ENCODE data around the gene KDM5C. TPM values are rescaled to one million over a fixed set of nuclear protein-coding genes. Genes with fewer than 3 reads are reported as not detected.

KDM5C gene
- total RNA-seq, 1 donor from 2014 or later, result 123 TPM

DNA sequence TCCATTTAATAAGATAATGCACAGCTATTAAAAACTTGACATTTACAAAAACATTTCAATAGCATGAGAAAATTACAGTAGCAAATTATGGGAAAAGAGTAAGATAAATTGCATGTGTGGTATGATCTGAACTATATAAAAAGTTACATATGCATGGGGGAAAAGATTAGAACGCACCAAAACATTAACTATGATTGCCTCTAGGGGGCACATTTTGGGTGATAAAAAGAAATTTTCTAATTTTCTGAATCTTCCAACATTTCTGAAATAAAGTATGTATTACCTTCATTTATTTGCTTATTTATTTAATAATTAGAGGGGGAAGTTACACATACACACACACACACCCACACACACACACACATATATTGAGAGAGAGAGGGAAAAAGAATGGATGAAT, 19.6 kb upstream of the KDM5C start:
- Histone ChIP-seq H3K36me3 (peaks cover 0 to 9% of the 10 kb centered on the region in 2 donors), H3K4me3 (no peak overlapping the region), H3K4me1 (no peaks in the 10 kb centered on the region), H3K9me3 (no peaks in the 10 kb centered on the region), H3K27ac (no peak overlapping the region), H3K27me3 (no peaks in the 10 kb centered on the region)
- no peak for DNase-seq (ENCODE audit: extremely low spot score in 2 of 2)
- intact Hi-C loops (cut with DNase I), result no loop called here
- no peak for TF ChIP-seq POLR2A (IDR thresholded peaks at IDR 0.05)
- TF ChIP-seq POLR2AphosphoS5 (IDR thresholded peaks at IDR 0.05; ENCODE audit: insufficient read depth in 1 of 2, low read depth in 1 of 2), result no peak
- TF ChIP-seq CTCF (IDR thresholded peaks at IDR 0.05), result no peak

GRCh38 chrX:53242310-53242709, 17.3 kb upstream of the KDM5C start:
- Histone ChIP-seq H3K9me3 (no peaks in the 10 kb centered on the region), H3K4me1 (no peaks in the 10 kb centered on the region), H3K4me3 (no peak overlapping the region), H3K36me3 (peaks cover 0 to 4% of the 10 kb centered on the region in 2 donors), H3K27ac (no peak overlapping the region), H3K27me3 (no peaks in the 10 kb centered on the region)
- DNase-seq (ENCODE audit: extremely low spot score in 2 of 2), result no peak
- intact Hi-C loops (cut with DNase I), result no loop called here
- TF ChIP-seq CTCF (IDR thresholded peaks at IDR 0.05), result no peak
- TF ChIP-seq POLR2A (IDR thresholded peaks at IDR 0.05), result no peak
- no peak for TF ChIP-seq POLR2AphosphoS5 (IDR thresholded peaks at IDR 0.05; ENCODE audit: insufficient read depth in 1 of 2, low read depth in 1 of 2)

DNA sequence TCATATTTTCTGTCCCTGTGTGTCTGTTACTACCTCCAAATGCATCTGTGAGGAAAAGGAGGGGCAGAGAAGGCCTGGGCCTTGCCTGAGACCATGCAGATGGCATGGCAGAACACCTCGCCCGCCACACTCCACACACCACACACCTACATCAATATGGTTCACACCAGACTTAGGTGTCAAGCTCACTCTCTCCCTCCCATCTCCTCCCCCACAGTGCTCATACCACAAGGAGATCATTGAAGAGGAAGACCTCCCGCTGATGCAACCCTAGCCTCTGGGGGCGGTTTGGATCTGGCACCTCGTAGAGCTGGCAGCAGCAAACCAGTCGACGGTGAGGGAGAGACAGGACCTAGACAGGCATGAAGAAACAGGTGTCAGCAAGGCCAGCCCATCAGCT, 16.6 kb upstream of the KDM5C start:
- Histone ChIP-seq H3K27me3 (no peaks in the 10 kb centered on the region), H3K4me1 (no peaks in the 10 kb centered on the region), H3K4me3 (no peak overlapping the region), H3K27ac (no peak overlapping the region), H3K36me3 (no peaks in the 10 kb centered on the region), H3K9me3 (no peaks in the 10 kb centered on the region)
- no peak for DNase-seq (ENCODE audit: extremely low spot score in 2 of 2)
- TF ChIP-seq POLR2AphosphoS5 (IDR thresholded peaks at IDR 0.05; ENCODE audit: insufficient read depth in 1 of 2, low read depth in 1 of 2) (no peak), POLR2A (IDR thresholded peaks at IDR 0.05) (no peak), CTCF (IDR thresholded peaks at IDR 0.05) (no peak)
- intact Hi-C loops (cut with DNase I), result no loop called here

DNA sequence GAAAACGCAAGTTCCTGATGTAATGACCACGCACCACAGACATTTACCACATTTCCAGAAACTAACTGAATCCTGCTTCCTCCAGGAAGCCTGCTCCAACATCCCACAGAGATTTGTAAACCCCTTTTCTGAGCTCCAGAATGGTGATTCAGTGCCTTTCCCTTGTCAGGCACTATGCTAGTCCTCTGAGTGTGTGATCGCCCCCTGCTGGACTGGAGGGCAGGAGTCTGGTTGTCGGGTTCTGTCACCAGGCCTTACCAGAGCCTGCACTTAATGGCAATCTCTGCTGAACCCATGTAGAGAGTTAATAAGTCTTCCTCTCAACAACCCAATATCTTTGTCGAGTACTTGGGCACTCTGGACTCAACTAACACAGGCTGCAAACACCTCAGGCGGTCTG, 14.5 kb upstream of the KDM5C start:
- intact Hi-C loops (cut with DNase I), result no loop called here
- Histone ChIP-seq H3K4me3 (no peak overlapping the region), H3K9me3 (no peaks in the 10 kb centered on the region), H3K27me3 (no peaks in the 10 kb centered on the region), H3K27ac (no peak overlapping the region), H3K4me1 (no peaks in the 10 kb centered on the region), H3K36me3 (no peaks in the 10 kb centered on the region)
- no peak for DNase-seq (ENCODE audit: extremely low spot score in 2 of 2)
- no peak for TF ChIP-seq POLR2AphosphoS5 (IDR thresholded peaks at IDR 0.05; ENCODE audit: insufficient read depth in 1 of 2, low read depth in 1 of 2)
- TF ChIP-seq POLR2A (IDR thresholded peaks at IDR 0.05), result no peak
- no peak for TF ChIP-seq CTCF (IDR thresholded peaks at IDR 0.05)

- no peak for TF ChIP-seq POLR2AphosphoS5 (IDR thresholded peaks at IDR 0.05; ENCODE audit: insufficient read depth in 1 of 2, low read depth in 1 of 2)
- no peak for TF ChIP-seq CTCF (IDR thresholded peaks at IDR 0.05)
- no peak for TF ChIP-seq POLR2A (IDR thresholded peaks at IDR 0.05)
- Histone ChIP-seq H3K27me3 (no peaks in the 10 kb centered on the region), H3K4me1 (no peaks in the 10 kb centered on the region), H3K36me3 (no peaks in the 10 kb centered on the region), H3K9me3 (no peaks in the 10 kb centered on the region), H3K4me3 (no peak overlapping the region), H3K27ac (no peak overlapping the region)
- no peak for DNase-seq (ENCODE audit: extremely low spot score in 2 of 2)
- intact Hi-C loops (cut with DNase I), result no loop called here
Observed at GRCh38 chrX:53237056-53237455, 12.0 kb upstream of the KDM5C start.
